SK-N-SH (cell line): Measurements from ENCODE around the gene FNDC3B.

ENCODE experiments used
- CHD2 ChIP-seq: fragments of 150-350 bp; IDR thresholded peaks from 2 replicates; pipeline ENCODE4 v1.6.1; 2018; ENCODE audit warnings: low read length; ENCODE audit not compliant: partially characterized antibody
- EP300 ChIP-seq, 2 experiments: IDR thresholded peaks; 2 replicates each; pipeline versions ENCODE4 v1.4.0 to v1.6.1; 2012; ENCODE audit warnings: borderline replicate concordance in 1 of 2, low read depth in 1 of 2, low read length in 1 of 2
- FOXJ3 ChIP-seq: sonication (generic); formaldehyde crosslinking; IDR thresholded peaks from 2 replicates; pipeline ENCODE4 v1.5.1; 2020; ENCODE audit warnings: mild to moderate bottlenecking, missing genetic modification reagents
- RAD21 ChIP-seq: IDR thresholded peaks from 2 replicates; pipeline ENCODE4 v1.6.1; 2012; ENCODE audit warnings: mild to moderate bottlenecking, low read length
- TF ChIP-seq, protein P1 (sequence below): fragments of 200-600 bp; sonication (generic); IDR thresholded peaks from 2 replicates; pipeline ENCODE4 v1.6.1; 2017; ENCODE audit warnings: antibody characterized with exemption, mild to moderate bottlenecking, moderate library complexity
- TF ChIP-seq, protein P2 (sequence below): IDR thresholded peaks from 2 replicates; pipeline ENCODE4 v1.4.0; 2012; ENCODE audit warnings: low read depth, borderline replicate concordance

DNA sequence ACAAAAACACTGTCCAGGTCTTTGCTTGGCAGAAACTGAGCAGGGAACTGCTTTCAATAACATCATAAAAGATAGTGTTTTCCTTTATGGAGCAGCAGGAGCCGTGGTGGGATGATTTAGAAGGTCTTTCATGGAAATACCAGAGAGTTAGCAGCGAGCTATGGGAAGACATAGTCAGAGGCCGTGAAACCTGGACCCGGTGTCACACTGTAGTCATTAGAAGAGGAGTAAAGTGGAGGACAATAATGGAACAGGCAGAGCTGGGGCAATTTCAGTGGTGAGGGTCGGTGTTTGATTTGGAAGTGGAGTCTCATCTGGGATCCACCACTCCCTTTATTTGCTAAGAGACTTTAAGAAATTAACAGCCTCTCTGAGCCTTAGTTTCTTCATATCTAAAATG is 351.4 kb downstream of the FNDC3B start:
- TF ChIP-seq, protein P1, sequence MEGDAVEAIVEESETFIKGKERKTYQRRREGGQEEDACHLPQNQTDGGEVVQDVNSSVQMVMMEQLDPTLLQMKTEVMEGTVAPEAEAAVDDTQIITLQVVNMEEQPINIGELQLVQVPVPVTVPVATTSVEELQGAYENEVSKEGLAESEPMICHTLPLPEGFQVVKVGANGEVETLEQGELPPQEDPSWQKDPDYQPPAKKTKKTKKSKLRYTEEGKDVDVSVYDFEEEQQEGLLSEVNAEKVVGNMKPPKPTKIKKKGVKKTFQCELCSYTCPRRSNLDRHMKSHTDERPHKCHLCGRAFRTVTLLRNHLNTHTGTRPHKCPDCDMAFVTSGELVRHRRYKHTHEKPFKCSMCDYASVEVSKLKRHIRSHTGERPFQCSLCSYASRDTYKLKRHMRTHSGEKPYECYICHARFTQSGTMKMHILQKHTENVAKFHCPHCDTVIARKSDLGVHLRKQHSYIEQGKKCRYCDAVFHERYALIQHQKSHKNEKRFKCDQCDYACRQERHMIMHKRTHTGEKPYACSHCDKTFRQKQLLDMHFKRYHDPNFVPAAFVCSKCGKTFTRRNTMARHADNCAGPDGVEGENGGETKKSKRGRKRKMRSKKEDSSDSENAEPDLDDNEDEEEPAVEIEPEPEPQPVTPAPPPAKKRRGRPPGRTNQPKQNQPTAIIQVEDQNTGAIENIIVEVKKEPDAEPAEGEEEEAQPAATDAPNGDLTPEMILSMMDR, result no peak
- TF ChIP-seq CHD2 (no peak), EP300 (IDR thresholded peaks at IDR 0.05; ENCODE audit: borderline replicate concordance in 1 of 2, low read depth in 1 of 2, low read length in 1 of 2) (no peak), FOXJ3 (CRISPR knock-in tag) (no peak), RAD21 (no peak)
- TF ChIP-seq, protein P2, sequence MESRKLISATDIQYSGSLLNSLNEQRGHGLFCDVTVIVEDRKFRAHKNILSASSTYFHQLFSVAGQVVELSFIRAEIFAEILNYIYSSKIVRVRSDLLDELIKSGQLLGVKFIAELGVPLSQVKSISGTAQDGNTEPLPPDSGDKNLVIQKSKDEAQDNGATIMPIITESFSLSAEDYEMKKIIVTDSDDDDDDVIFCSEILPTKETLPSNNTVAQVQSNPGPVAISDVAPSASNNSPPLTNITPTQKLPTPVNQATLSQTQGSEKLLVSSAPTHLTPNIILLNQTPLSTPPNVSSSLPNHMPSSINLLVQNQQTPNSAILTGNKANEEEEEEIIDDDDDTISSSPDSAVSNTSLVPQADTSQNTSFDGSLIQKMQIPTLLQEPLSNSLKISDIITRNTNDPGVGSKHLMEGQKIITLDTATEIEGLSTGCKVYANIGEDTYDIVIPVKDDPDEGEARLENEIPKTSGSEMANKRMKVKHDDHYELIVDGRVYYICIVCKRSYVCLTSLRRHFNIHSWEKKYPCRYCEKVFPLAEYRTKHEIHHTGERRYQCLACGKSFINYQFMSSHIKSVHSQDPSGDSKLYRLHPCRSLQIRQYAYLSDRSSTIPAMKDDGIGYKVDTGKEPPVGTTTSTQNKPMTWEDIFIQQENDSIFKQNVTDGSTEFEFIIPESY, result no peak
